DND-41 (cell line): Measurements from ENCODE around the gene ALKAL2.

ENCODE experiments used
- ATAC-seq: fragments of 200-7000 bp; cut with Tn5 transposase; 3 replicates; pipeline ENCODE4 v1.9.1; 2021; ENCODE audit warnings: low read depth; ENCODE audit not compliant: insufficient read depth
- DNase-seq: peaks from one replicate; pipeline ENCODE4 v3.0.0-alpha.2; 2020
- H2AFZ ChIP-seq: 2 replicates; pipeline ENCODE4 v1.6.0; 2012; ENCODE audit warnings: low read depth, low read length
- H3K27ac ChIP-seq: 2 replicates; pipeline ENCODE4 v1.5.1; 2012; ENCODE audit warnings: low read length, inconsistent platforms
- H3K27me3 ChIP-seq: fragments of 200-600 bp; sonication (generic); 2 replicates; pipeline ENCODE4 v1.6.0; 2012; ENCODE audit warnings: low read length, mild to moderate bottlenecking, inconsistent platforms; ENCODE audit not compliant: insufficient read depth, poor library complexity
- H3K36me3 ChIP-seq: 2 replicates; pipeline ENCODE4 v1.5.1; 2012; ENCODE audit warnings: low read length, inconsistent platforms; ENCODE audit not compliant: insufficient read depth
- H3K4me1 ChIP-seq: 2 replicates; pipeline ENCODE4 v1.5.1; 2012; ENCODE audit warnings: mild to moderate bottlenecking, low read length; ENCODE audit not compliant: insufficient read depth
- H3K4me2 ChIP-seq: 2 replicates; pipeline ENCODE4 v1.6.0; 2012; ENCODE audit warnings: mild to moderate bottlenecking, moderate library complexity, low read length, inconsistent platforms; ENCODE audit not compliant: insufficient read depth
- H3K4me3 ChIP-seq, 2 experiments: fragments of 200-600 bp in 1 of 2; shearing (Covaris generic) in 1 of 2; 2 replicates each; pipeline ENCODE4 v1.5.1; 2012 to 2016; ENCODE audit warnings: inconsistent platforms in 2 of 2, low read length in 2 of 2, mild to moderate bottlenecking in 2 of 2, low read depth in 1 of 2, moderate library complexity in 1 of 2
- H3K79me2 ChIP-seq: 2 replicates; pipeline ENCODE4 v1.6.0; 2012; ENCODE audit warnings: low read length, inconsistent platforms; ENCODE audit not compliant: insufficient read depth
- H3K9ac ChIP-seq: 2 replicates; pipeline ENCODE4 v1.6.0; 2012; ENCODE audit warnings: low read depth, mild to moderate bottlenecking, inconsistent platforms, low read length, moderate library complexity
- H3K9me3 ChIP-seq: 2 replicates; pipeline ENCODE4 v1.5.1; 2012; ENCODE audit warnings: low read length, moderate library complexity, mild to moderate bottlenecking, inconsistent platforms; ENCODE audit not compliant: insufficient read depth, severe bottlenecking
- H4K20me1 ChIP-seq: 2 replicates; pipeline ENCODE4 v1.6.0; 2012; ENCODE audit warnings: low read length; ENCODE audit not compliant: insufficient read depth
- EZH2 ChIP-seq: IDR thresholded peaks from 3 replicates; pipeline ENCODE4 v1.6.1; 2012; ENCODE audit warnings: borderline replicate concordance, low read depth, mild to moderate bottlenecking, moderate library complexity, low read length, inconsistent platforms; ENCODE audit not compliant: severe bottlenecking
- TF ChIP-seq, protein P1 (sequence below): IDR thresholded peaks from 2 replicates; pipeline ENCODE4 v1.5.1; 2012; ENCODE audit warnings: borderline replicate concordance, low read length, moderate library complexity, mild to moderate bottlenecking; ENCODE audit not compliant: poor library complexity, severe bottlenecking; ENCODE audit errors: extremely low read depth

ALKAL2 gene

DNA sequence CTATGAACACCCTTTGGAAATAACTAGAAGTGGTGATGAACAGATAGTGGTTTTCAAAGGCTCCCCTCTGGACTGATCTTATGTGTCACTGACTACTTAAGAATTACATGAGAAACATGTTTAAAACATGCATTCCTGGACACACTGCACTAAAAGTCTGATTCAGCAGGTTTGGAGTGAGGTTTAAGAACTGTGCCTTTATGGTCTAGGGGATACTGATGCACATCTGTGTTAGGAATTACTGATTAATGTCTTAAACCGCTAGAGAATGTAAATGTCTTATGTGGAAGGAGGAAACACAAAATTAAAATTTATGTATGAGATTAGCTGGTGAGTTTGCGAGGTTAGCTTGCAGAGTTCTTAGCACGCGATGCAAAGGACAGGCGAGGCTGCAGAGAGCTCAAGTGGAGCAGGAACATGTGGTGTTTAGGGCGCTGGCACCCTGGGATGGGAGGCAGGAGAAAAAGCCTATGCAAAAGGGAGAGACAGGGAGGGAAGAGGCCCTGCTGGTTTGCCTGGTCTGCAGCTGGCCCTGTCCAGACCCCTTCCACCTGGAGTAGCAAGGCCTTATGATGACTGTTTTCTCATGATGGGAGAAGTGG lies 35.8 kb downstream of the ALKAL2 start:
- no peak overlapping the region for H2AFZ ChIP-seq
- H3K36me3 ChIP-seq, result no peaks in the 10 kb centered on the region; the same call in 1 of the 2 replicates
- no peak overlapping the region for H3K4me2 ChIP-seq
- ATAC-seq (no peak), DNase-seq (no peak)
- H3K9me3 ChIP-seq, result no peaks in the 10 kb centered on the region
- no peak overlapping the region for H3K4me3 ChIP-seq
- TF ChIP-seq, protein P1, sequence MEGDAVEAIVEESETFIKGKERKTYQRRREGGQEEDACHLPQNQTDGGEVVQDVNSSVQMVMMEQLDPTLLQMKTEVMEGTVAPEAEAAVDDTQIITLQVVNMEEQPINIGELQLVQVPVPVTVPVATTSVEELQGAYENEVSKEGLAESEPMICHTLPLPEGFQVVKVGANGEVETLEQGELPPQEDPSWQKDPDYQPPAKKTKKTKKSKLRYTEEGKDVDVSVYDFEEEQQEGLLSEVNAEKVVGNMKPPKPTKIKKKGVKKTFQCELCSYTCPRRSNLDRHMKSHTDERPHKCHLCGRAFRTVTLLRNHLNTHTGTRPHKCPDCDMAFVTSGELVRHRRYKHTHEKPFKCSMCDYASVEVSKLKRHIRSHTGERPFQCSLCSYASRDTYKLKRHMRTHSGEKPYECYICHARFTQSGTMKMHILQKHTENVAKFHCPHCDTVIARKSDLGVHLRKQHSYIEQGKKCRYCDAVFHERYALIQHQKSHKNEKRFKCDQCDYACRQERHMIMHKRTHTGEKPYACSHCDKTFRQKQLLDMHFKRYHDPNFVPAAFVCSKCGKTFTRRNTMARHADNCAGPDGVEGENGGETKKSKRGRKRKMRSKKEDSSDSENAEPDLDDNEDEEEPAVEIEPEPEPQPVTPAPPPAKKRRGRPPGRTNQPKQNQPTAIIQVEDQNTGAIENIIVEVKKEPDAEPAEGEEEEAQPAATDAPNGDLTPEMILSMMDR, result no peak
- TF ChIP-seq EZH2, result no peak
- H3K27me3 ChIP-seq, result no peaks in the 10 kb centered on the region
- H3K9ac ChIP-seq, result no peak overlapping the region
- no peaks in the 10 kb centered on the region for H4K20me1 ChIP-seq
- H3K4me1 ChIP-seq, result no peaks in the 10 kb centered on the region
- H3K79me2 ChIP-seq, result no peaks in the 10 kb centered on the region
- no peak overlapping the region for H3K27ac ChIP-seq

DNA sequence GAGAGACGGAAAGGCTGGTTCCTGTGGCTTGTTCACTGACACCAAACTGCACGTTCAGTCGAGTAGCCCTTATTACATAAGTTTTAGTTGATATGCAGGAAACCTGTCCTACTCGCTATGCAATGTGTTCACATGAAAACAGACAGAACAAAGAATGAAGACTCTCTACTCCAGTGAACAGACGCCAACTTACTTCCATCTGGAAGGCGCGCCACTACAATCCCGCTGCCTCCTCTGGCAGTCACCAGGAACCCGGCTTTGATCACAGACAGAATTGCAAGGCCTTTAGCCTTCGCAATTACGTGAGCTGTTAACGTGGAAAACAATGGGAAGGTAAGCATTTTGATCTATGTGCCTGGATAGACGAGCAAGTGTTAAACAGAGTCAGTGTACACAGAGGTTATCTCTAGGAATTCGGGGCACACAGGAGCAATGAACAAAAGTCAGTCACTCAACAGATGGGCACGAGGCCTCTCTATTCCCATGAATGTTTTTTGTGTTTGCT lies 38.3 kb downstream of the ALKAL2 start:
- no peak overlapping the region for H3K27ac ChIP-seq
- peaks cover 5% of the 10 kb centered on the region for H3K36me3 ChIP-seq
- no peaks in the 10 kb centered on the region for H4K20me1 ChIP-seq
- no peak overlapping the region for H3K4me3 ChIP-seq
- no peaks in the 10 kb centered on the region for H3K4me1 ChIP-seq
- no peak overlapping the region for H2AFZ ChIP-seq
- ATAC-seq (no peak), DNase-seq (no peak)
- no peaks in the 10 kb centered on the region for H3K79me2 ChIP-seq
- H3K9ac ChIP-seq, result no peak overlapping the region
- no peaks in the 10 kb centered on the region for H3K9me3 ChIP-seq
- no peaks in the 10 kb centered on the region for H3K27me3 ChIP-seq
- no peak overlapping the region for H3K4me2 ChIP-seq
- no peak for TF ChIP-seq EZH2
- TF ChIP-seq, protein P1, result no peak

DNA sequence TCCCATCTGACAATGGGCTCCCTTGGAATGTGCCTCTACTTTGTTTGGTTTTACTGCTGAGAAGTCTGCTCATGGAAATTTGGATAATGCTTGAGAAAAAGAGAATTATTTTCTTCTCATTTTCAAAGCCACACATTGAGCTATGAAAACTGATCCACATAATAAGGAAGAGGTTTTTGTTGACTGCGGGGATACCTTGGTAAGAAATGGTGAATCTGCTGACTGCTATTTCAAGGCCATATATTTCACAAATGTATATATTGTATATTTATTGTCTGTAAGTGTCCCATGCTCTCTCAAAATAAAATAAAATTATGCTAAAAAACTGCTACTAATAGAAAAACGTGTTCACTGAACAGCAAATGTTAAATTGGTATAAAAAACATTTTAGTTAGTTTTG lies 39.2 kb downstream of the ALKAL2 start:
- Histone ChIP-seq H3K4me1 (no peaks in the 10 kb centered on the region), H3K36me3 (peaks cover 10% of the 10 kb centered on the region), H3K27me3 (no peaks in the 10 kb centered on the region), H3K9me3 (no peaks in the 10 kb centered on the region), H3K4me2 (no peak overlapping the region), H3K4me3 (no peak overlapping the region), H3K27ac (no peak overlapping the region), H2AFZ (no peak overlapping the region), H3K9ac (no peak overlapping the region), H4K20me1 (no peaks in the 10 kb centered on the region), H3K79me2 (no peaks in the 10 kb centered on the region)
- no peak for TF ChIP-seq EZH2
- TF ChIP-seq, protein P1, result no peak
- no peak for DNase-seq
- ATAC-seq, result no peak
